Measurements from ENCODE around the gene LPAR1. TPM values are rescaled to one million over a fixed set of nuclear protein-coding genes. Genes with fewer than 3 reads are reported as not detected.
"Not testable (repeated sequence)": the region's sequence is repeated elsewhere in the genome, so short reads cannot be mapped to it uniquely, and the experiment has no call there.

Gene LPAR1
- total and polyA plus RNA-seq, 5 donors = 14.2 to 42.8 (median 33.7) TPM

DNA sequence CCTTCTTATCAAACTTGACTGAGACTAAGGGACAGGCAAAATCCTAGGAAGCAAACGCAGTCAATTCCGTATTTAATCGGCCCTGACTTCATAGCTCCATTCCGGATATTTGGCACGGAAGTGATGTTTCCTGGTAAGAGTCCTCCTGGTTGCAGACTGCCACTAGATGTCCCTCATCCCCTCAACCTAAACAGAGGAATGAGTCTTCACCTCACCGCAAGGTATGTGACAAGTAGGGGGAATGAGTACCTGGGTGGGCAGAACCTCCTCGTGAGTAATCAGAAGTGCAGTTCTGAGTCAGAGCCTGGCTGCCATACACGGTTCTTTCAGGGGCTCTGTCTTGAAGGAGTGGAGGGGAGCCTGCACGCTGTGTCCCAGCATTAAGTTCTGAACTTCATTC, 196.1 kb downstream of the LPAR1 start:
- Histone ChIP-seq H3K9me3 (ENCODE audit: control insufficient read depth, low read length) (no peaks in the 10 kb centered on the region), H3K4me3 (ENCODE audit: low read length) (no peak overlapping the region), H3K27me3 (ENCODE audit: control insufficient read depth, insufficient read depth) (no peaks in the 10 kb centered on the region), H3K4me1 (ENCODE audit: control insufficient read depth, insufficient read depth, low read length) (no peaks in the 10 kb centered on the region), H3K27ac (ENCODE audit: low read length) (no peak overlapping the region)
- 71% methylated on average over 9 of the region's 9 CpGs for WGBS
- intact Hi-C loops (cut with DNase I) = no loop called here
- ATAC-seq = no peak
- DNase-seq = no peak

DNA sequence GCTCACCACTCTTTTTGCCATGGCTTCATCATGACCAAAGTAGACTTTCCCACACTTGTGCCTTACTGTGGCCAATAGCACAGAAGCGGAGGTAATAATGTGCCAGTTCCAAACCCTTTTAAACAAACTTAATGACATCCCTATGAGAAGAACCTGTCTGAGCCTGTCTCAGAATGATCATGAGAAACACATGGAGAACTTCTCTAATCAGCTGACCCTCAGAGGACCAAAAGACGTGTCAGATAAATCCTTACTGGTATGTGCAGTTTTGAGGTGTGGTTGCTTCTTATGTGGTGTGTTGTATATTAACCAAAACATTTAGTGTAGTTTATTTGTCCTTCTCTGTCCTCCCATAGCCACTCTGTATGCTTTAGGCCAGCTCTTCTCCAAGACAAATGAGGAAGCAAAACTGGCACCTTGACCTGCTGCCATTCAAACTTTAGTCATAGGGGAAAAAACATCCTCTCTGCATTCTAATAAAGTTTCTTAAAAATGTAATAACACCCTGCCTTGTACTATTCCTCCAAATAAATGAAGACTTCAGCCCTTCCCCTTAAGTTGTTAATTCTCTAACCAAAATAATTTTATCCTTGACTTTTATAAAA, 200.8 kb downstream of the LPAR1 start:
- intact Hi-C loops (cut with DNase I) = no loop called here
- Histone ChIP-seq H3K9me3 (ENCODE audit: control insufficient read depth, low read length) (no peaks in the 10 kb centered on the region), H3K4me3 (ENCODE audit: low read length) (no peak overlapping the region), H3K4me1 (ENCODE audit: control insufficient read depth, insufficient read depth, low read length) (no peaks in the 10 kb centered on the region), H3K27ac (ENCODE audit: low read length) (no peak overlapping the region), H3K27me3 (ENCODE audit: control insufficient read depth, insufficient read depth) (no peaks in the 10 kb centered on the region)
- ATAC-seq = no peak
- WGBS = 84% methylated on average over 2 of the region's 2 CpGs
- no peak for DNase-seq

DNA sequence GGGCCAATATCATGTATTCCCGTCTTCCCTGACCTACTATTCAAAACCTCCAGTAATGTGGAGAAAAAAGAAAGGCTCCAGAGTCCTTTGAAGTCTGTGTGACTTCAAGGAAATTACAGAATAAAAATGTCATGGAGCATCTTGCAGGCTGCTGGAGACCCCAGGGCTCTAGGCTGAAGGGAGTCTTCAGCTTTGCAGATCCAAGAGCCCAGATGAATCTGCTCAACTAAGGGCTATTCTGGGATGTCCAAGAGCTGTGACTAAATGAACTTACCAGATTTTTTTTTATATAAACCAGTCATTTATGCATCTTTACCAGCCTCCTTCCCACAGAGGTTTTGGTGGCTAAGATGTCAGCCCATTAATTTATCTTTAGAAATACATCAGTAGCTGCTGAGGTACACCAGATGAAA, 202.4 kb downstream of the LPAR1 start:
- no peak for DNase-seq
- 84% methylated on average over 1 of the region's 1 CpG for WGBS
- Histone ChIP-seq H3K27ac (ENCODE audit: low read length) (no peak overlapping the region), H3K27me3 (ENCODE audit: control insufficient read depth, insufficient read depth) (no peaks in the 10 kb centered on the region), H3K9me3 (ENCODE audit: control insufficient read depth, low read length) (no peaks in the 10 kb centered on the region), H3K4me3 (ENCODE audit: low read length) (no peak overlapping the region), H3K4me1 (ENCODE audit: control insufficient read depth, insufficient read depth, low read length) (no peaks in the 10 kb centered on the region)
- no peak for ATAC-seq
- intact Hi-C loops (cut with DNase I) = no loop called here

DNA sequence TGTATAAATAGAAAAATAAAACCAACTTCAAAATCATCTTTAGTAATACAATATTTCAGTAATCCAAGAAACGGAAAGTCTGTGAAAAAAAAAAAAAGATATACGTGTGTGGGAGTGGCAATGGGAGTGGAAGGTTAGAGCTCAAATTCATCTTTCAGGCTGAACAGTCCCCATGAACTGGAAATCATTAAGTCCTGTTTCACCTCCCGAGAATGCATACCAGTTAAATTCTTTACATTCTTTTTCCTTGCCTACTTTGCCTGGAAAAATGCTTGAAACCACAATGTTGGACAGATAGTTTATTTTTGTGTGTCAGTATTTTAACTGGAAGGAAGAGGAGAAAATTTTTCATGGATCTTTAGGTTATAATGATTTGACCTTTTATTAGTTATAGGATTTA, 202.9 kb downstream of the LPAR1 start:
- no peak for ATAC-seq
- DNase-seq = no peak
- Histone ChIP-seq H3K27me3 (ENCODE audit: control insufficient read depth, insufficient read depth) (no peaks in the 10 kb centered on the region), H3K4me3 (ENCODE audit: low read length) (no peak overlapping the region), H3K4me1 (ENCODE audit: control insufficient read depth, insufficient read depth, low read length) (no peaks in the 10 kb centered on the region), H3K9me3 (ENCODE audit: control insufficient read depth, low read length) (no peaks in the 10 kb centered on the region), H3K27ac (ENCODE audit: low read length) (no peak overlapping the region)
- 63% methylated on average over 3 of the region's 3 CpGs for WGBS
- intact Hi-C loops (cut with DNase I) = no loop called here

DNA sequence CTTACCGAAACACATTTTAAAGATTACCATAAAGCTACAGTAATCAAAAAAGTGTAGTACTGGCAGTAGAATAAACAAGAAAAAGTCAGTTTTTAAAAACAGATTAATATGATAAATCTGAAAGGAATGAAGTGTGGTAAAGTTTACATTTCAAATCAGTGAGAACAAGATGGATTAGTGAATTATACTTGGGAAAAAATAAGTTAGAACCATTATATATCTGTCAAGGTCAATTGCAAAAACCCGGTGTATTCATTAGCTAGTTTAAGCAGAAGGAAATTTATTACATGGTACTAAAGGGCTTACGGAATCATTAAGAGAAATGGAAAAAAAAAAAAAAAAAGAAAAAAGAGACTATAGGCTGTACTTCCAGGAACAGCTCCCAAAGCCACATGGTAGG, 205.3 kb downstream of the LPAR1 start:
- intact Hi-C loops (cut with DNase I) = no loop called here
- WGBS = 92% methylated on average over 3 of the region's 3 CpGs

DNA sequence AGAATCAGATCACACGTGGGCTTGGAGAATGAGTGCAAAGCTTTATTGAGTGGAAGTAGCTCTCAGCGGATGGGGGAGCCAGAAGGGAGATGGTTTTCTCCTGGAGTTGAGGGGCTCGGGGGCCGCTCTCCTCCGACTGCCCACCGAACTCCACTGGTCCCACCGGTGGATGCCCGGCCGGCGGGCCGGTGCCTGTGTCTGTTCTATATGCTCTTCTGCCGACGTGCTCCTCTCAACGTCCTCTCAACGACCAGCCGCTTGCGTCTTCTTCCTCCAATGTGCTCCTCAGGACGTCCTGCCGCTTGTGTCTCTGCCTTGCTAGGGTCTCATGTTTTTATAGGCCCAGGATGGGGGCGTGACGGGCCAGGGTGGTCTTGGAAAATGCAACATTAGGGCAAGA, 207.8 kb downstream of the LPAR1 start:
- intact Hi-C loops (cut with DNase I) = no loop called here
- H3K4me1 ChIP-seq (ENCODE audit: control insufficient read depth, insufficient read depth, low read length) = no peaks in the 10 kb centered on the region
- no peaks in the 10 kb centered on the region for H3K27me3 ChIP-seq (ENCODE audit: control insufficient read depth, insufficient read depth)
- H3K9me3 ChIP-seq (ENCODE audit: control insufficient read depth, low read length) = no peaks in the 10 kb centered on the region
- DNase-seq (peak in 2 of 3 donors; percentile 27 to 46), ATAC-seq (no peak)
- 96% methylated on average over 21 of the region's 21 CpGs for WGBS
- no peak overlapping the region for H3K4me3 ChIP-seq (ENCODE audit: low read length)
- no peak overlapping the region for H3K27ac ChIP-seq (ENCODE audit: low read length)

More for the DNA sequence above, 205.3 kb downstream of the LPAR1 start:
- Histone ChIP-seq H3K27ac (ENCODE audit: low read length) (no peak overlapping the region), H3K4me1 (ENCODE audit: control insufficient read depth, insufficient read depth, low read length) (no peaks in the 10 kb centered on the region), H3K9me3 (ENCODE audit: control insufficient read depth, low read length) (no peaks in the 10 kb centered on the region), H3K27me3 (ENCODE audit: control insufficient read depth, insufficient read depth) (no peaks in the 10 kb centered on the region), H3K4me3 (ENCODE audit: low read length) (no peak overlapping the region)
- no peak for ATAC-seq
- no peak for DNase-seq

DNA sequence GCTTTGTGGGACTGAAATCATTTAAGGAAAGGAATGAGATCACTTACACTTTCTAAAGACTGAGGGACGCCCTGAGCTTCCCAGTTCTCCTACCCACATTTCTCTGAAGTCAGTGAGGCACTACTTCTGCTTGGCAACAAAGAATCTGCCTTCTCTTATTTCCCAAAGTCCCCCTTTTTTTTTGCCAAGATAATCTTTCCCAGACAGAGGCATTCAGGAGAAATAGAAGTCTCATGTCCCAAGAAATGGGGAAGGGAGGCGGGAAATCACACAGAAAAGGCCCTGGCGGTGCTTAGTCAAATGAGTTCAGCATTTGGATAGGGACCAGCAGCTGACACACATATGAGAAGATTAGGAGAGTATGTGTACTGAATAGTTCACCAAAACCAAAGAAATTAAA, 210.0 kb downstream of the LPAR1 start:
- 40% methylated on average over 3 of the region's 3 CpGs for WGBS

DNA sequence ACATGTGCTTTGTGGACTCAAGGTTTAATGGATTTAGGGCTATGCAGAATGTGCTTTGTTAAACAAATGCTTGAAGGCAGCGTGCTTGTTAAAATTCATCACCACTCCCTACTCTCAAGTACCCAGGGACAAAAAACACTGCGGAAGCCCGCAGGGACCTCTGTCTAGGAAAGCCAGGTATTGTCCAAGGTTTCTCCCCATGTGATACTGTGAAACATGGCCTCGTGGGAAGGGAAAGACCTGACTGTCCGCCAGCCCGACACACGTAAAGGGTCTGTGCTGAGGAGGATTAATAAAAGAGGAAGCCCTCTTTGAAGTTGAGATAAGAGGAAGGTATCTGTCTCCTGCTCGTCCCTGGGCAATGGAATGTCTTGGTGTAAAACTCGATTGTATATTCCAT, 211.9 kb downstream of the LPAR1 start:
- H3K4me1 ChIP-seq (ENCODE audit: control insufficient read depth, insufficient read depth, low read length); H3K4me3 ChIP-seq (ENCODE audit: low read length); ATAC-seq; H3K9me3 ChIP-seq (ENCODE audit: control insufficient read depth, low read length); DNase-seq; H3K27ac ChIP-seq (ENCODE audit: low read length); H3K27me3 ChIP-seq (ENCODE audit: control insufficient read depth, insufficient read depth); intact Hi-C loops (cut with DNase I): not testable (repeated sequence)
- 77% methylated on average over 9 of the region's 9 CpGs for WGBS

More for the DNA sequence above, 210.0 kb downstream of the LPAR1 start:
- Histone ChIP-seq H3K27me3 (ENCODE audit: control insufficient read depth, insufficient read depth) (no peaks in the 10 kb centered on the region), H3K4me3 (ENCODE audit: low read length) (no peak overlapping the region), H3K27ac (ENCODE audit: low read length) (peak overlapping the region; percentile 7), H3K9me3 (ENCODE audit: control insufficient read depth, low read length) (no peaks in the 10 kb centered on the region), H3K4me1 (ENCODE audit: control insufficient read depth, insufficient read depth, low read length) (no peaks in the 10 kb centered on the region)
- ATAC-seq (peak; percentile 87 to 91), DNase-seq (peak; percentile 53 to 77 (median 61))
- intact Hi-C loops (cut with DNase I) = no loop called here

DNA sequence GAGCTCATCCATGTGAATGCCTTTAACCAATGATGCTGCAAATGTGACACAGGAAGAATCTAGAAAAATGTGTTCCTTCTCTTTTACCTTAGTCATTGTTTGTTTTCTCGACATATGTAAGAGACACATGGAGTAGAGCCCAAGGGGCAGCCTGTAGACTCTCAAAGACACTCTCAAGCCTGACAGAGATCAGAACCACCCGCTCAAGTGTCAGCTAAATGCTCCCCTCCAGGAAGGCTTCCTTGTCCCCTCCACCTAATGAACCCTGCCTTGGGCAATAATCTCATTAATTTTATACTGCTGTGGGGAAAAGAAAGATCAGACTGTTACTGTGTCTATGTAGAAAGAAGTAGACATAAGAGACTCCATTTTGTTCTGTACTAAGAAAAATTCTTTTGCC, 212.3 kb downstream of the LPAR1 start:
- intact Hi-C loops (cut with DNase I) = no loop called here
- ATAC-seq (no peak), DNase-seq (no peak)
- H3K4me3 ChIP-seq (ENCODE audit: low read length) = no peak overlapping the region
- 80% methylated on average over 2 of the region's 2 CpGs for WGBS
- H3K27ac ChIP-seq (ENCODE audit: low read length) = no peak overlapping the region
- no peaks in the 10 kb centered on the region for H3K4me1 ChIP-seq (ENCODE audit: control insufficient read depth, insufficient read depth, low read length)
- H3K9me3 ChIP-seq (ENCODE audit: control insufficient read depth, low read length) = no peaks in the 10 kb centered on the region
- no peaks in the 10 kb centered on the region for H3K27me3 ChIP-seq (ENCODE audit: control insufficient read depth, insufficient read depth)

DNA sequence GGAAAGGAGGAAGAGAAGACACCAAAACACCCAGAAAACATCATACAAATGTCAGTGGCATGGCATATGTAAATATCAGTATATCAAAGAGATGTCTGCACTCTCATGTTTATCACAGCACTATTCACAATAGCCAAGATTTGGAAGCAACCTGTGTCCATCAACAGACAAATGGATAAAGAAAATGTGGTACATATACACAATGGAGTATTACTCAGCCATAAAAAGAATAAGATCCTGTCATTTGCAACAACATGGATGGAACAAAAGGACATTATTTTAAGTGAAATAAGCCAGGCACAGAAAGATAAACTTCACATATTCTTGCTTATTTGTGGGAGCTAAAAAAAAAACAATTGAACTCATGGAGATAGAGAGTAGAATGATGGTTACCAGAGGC, 213.1 kb downstream of the LPAR1 start:
- H3K27me3 ChIP-seq (ENCODE audit: control insufficient read depth, insufficient read depth); DNase-seq; intact Hi-C loops (cut with DNase I); H3K27ac ChIP-seq (ENCODE audit: low read length); H3K4me3 ChIP-seq (ENCODE audit: low read length); H3K9me3 ChIP-seq (ENCODE audit: control insufficient read depth, low read length); H3K4me1 ChIP-seq (ENCODE audit: control insufficient read depth, insufficient read depth, low read length); ATAC-seq: not testable (repeated sequence)
